Esophagus muscularis mucosa (tissue), 4 donors: Measurements from ENCODE around the gene SSC5D.

Source experiments
- CTCF ChIP-seq, 3 experiments: fragments of 200-600 bp in 2 of 3; fragments of 450-650 bp in 1 of 3; sonication (generic) in 2 of 3; IDR thresholded peaks; one replicate each; pipeline ENCODE4 v1.5.1; 2017 to 2019; ENCODE audit warnings: antibody characterized with exemption in 3 of 3, mild to moderate bottlenecking in 2 of 3, moderate library complexity in 1 of 3
- EP300 ChIP-seq: sonication (generic); formaldehyde crosslinking; IDR thresholded peaks from one replicate; pipeline ENCODE4 v1.6.1; 2017; ENCODE audit warnings: antibody characterized with exemption
- POLR2A ChIP-seq: fragments of 450-650 bp; IDR thresholded peaks from one replicate; pipeline ENCODE4 v1.6.1; 2017; ENCODE audit warnings: antibody characterized with exemption, moderate library complexity, mild to moderate bottlenecking, low read depth
- POLR2AphosphoS5 ChIP-seq, 2 donors: sonication (generic); formaldehyde crosslinking; IDR thresholded peaks; one replicate each; pipeline ENCODE4 v1.6.1; 2017; ENCODE audit warnings: antibody characterized with exemption in 2 of 2

- no peak for TF ChIP-seq CTCF (IDR thresholded peaks at IDR 0.05)
- no peak for TF ChIP-seq POLR2A
- TF ChIP-seq POLR2AphosphoS5 (IDR thresholded peaks at IDR 0.05): no peak
- TF ChIP-seq EP300: no peak
These were observed 56.7 kb downstream of the SSC5D start for GRCh38 chr19:55544776-55545439.
